Suprapubic skin (tissue), 4 donors: Measurements from ENCODE around the gene GGNBP2. TPM values are rescaled to one million over a fixed set of nuclear protein-coding genes. Genes with fewer than 3 reads are reported as not detected.
A peak's percentile ranks its signal among the peaks of the same experiment; 100 is the strongest.

Experiments
- DNase-seq, 2 donors: peaks; one replicate each; pipeline ENCODE4 v3.0.0-alpha.2; 2019; ENCODE audit warnings: low spot score in 2 of 2
- H3K27ac ChIP-seq: fragments of 200-600 bp; sonication (generic); one replicate; pipeline ENCODE4 v1.5.1; 2019
- H3K27me3 ChIP-seq: fragments of 200-600 bp; sonication (generic); one replicate; pipeline ENCODE4 v1.5.1; 2019
- H3K36me3 ChIP-seq: fragments of 200-600 bp; sonication (generic); one replicate; pipeline ENCODE4 v1.5.1; 2019
- H3K4me1 ChIP-seq: fragments of 200-600 bp; sonication (generic); one replicate; pipeline ENCODE4 v1.5.1; 2019
- H3K4me3 ChIP-seq: fragments of 200-600 bp; sonication (generic); one replicate; pipeline ENCODE4 v1.5.1; 2019; ENCODE audit warnings: mild to moderate bottlenecking
- H3K9me3 ChIP-seq: fragments of 200-600 bp; sonication (generic); one replicate; pipeline ENCODE4 v1.5.1; 2019
- CTCF ChIP-seq, 2 donors: fragments of 200-600 bp in 1 of 2; fragments of 450-650 bp in 1 of 2; sonication (generic) in 1 of 2; IDR thresholded peaks; one replicate each; pipeline ENCODE4 v1.5.1; 2016 to 2019; ENCODE audit warnings: antibody characterized with exemption in 2 of 2, mild to moderate bottlenecking in 1 of 2, moderate library complexity in 1 of 2
- EP300 ChIP-seq: sonication (generic); formaldehyde crosslinking; IDR thresholded peaks from one replicate; pipeline ENCODE4 v1.6.1; 2017; ENCODE audit warnings: antibody characterized with exemption
- POLR2A ChIP-seq, 2 donors: fragments of 450-650 bp; IDR thresholded peaks; one replicate each; pipeline ENCODE4 v1.6.1; 2017; ENCODE audit warnings: antibody characterized with exemption in 2 of 2, mild to moderate bottlenecking in 2 of 2, moderate library complexity in 2 of 2
- POLR2AphosphoS5 ChIP-seq, 3 donors: sonication (generic); formaldehyde crosslinking; IDR thresholded peaks; one replicate each; pipeline ENCODE4 v1.6.1; 2017; ENCODE audit warnings: antibody characterized with exemption in 3 of 3
- WGBS: methylation state at CpG from one replicate; pipeline ENCODE4 v1.1.5; 2018; 5-methylcytosine and 5-hydroxymethylcytosine counted together
- total RNA-seq, 4 donors: library from RNA; depleted of rRNA; stranded (reverse); fragments of >200 nt; gene quantifications; one replicate each; pipeline ENCODE4 v1.1.0, GENCODE V29; 2016

GGNBP2 gene
- total RNA-seq, 4 donors from 2014 or later, result 49.4 to 84.1 (median 57.1) TPM

DNA sequence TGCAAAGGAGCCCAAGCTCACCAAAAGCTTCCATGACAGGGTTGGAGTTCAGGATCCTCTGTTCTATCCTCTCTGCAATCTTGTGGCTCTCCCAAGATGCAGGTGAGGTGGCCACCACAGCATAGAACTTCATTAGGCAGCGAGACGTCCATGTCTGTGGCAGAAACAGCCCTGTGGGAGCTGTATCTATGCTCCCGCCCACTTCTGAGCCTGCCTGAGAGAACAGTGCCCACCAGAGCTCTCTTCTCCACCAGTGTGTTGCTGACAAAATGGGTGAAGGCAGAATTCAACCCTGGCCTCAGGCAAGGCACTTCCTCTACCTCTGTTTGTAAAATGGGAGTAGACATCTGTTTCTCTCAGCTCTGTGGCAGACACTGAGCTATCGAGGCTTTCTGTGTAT is 28.9 kb upstream of the GGNBP2 start:
- WGBS, result 98% methylated on average over 4 of the region's 4 CpGs
- H3K36me3 ChIP-seq, result peaks cover 58% of the 10 kb centered on the region
- H3K4me1 ChIP-seq, result no peaks in the 10 kb centered on the region
- H3K4me3 ChIP-seq, result no peak overlapping the region
- TF ChIP-seq EP300 (no peak), CTCF (IDR thresholded peaks at IDR 0.05) (no peak), POLR2AphosphoS5 (IDR thresholded peaks at IDR 0.05) (no peak), POLR2A (IDR thresholded peaks at IDR 0.05) (no peak)
- peak in 1 of 2 donors; percentile 33 for DNase-seq
- no peak overlapping the region for H3K27ac ChIP-seq
- no peaks in the 10 kb centered on the region for H3K9me3 ChIP-seq
- H3K27me3 ChIP-seq, result no peaks in the 10 kb centered on the region

- Histone ChIP-seq H3K27me3 (no peaks in the 10 kb centered on the region), H3K36me3 (peaks cover 53% of the 10 kb centered on the region), H3K4me1 (no peaks in the 10 kb centered on the region), H3K4me3 (no peak overlapping the region), H3K27ac (no peak overlapping the region), H3K9me3 (no peaks in the 10 kb centered on the region)
- WGBS, result 86% methylated on average over 2 of the region's 2 CpGs
- no peak for DNase-seq
- no peak for TF ChIP-seq EP300
- no peak for TF ChIP-seq POLR2A (IDR thresholded peaks at IDR 0.05)
- no peak for TF ChIP-seq POLR2AphosphoS5 (IDR thresholded peaks at IDR 0.05)
- TF ChIP-seq CTCF (IDR thresholded peaks at IDR 0.05), result no peak
Measured at GRCh38 chr17:36523113-36523512, 21.6 kb upstream of the GGNBP2 start.

DNA sequence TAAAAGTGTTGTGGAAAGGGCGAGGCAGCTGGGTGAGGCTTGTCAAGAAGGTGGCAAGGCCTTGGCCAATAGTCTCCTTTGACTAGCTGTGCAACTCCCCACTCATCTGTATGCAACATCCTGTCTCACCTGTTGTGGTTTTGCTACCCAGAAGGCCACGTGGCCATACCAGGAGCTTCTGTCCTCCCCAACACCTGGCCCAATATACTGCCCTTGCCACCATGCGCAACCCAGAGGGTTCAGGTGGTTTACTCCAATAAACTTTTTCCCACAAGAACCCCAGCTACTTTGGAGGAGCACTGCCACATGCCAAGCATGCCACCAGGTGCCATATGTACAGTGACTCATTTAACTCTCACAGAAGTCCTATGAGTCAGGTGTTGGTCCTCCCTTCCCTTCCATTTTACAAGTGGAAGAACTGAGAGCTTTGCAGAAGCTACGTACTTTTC is 20.3 kb upstream of the GGNBP2 start:
- peaks cover 65% of the 10 kb centered on the region for H3K36me3 ChIP-seq
- no peak overlapping the region for H3K27ac ChIP-seq
- DNase-seq, result peak in 1 of 2 donors; percentile 22
- 97% methylated on average over 4 of the region's 4 CpGs for WGBS
- H3K4me1 ChIP-seq, result no peaks in the 10 kb centered on the region
- H3K4me3 ChIP-seq, result no peak overlapping the region
- no peak for TF ChIP-seq POLR2AphosphoS5 (IDR thresholded peaks at IDR 0.05)
- no peak for TF ChIP-seq EP300
- no peak for TF ChIP-seq POLR2A (IDR thresholded peaks at IDR 0.05)
- no peaks in the 10 kb centered on the region for H3K9me3 ChIP-seq
- H3K27me3 ChIP-seq, result no peaks in the 10 kb centered on the region

DNA sequence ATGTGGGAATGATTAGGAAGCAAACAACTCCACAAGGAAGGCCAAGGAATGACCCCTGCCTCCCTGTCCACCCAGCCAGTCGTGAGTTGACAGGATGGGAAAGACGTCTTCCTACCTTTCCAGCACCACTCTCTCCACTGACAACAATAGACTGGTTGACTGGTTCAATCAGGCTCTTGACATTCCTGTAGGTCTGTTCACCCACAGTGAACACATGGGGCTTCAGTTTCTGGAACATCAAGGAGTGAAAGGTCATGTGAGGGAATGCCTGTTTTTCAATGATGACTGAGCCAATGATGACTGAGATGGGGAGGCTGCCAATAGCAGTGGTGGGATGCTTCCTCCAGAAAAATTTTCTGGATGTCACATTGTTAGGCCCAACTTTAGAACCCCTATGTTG is 19.6 kb upstream of the GGNBP2 start:
- no peaks in the 10 kb centered on the region for H3K9me3 ChIP-seq
- H3K27me3 ChIP-seq, result no peaks in the 10 kb centered on the region
- no peak overlapping the region for H3K4me3 ChIP-seq
- peaks cover 71% of the 10 kb centered on the region for H3K36me3 ChIP-seq
- DNase-seq, result peak in 1 of 2 donors; percentile 32
- no peak overlapping the region for H3K27ac ChIP-seq
- H3K4me1 ChIP-seq, result no peaks in the 10 kb centered on the region
- 86% methylated on average over 2 of the region's 2 CpGs for WGBS
- TF ChIP-seq EP300 (no peak), POLR2A (IDR thresholded peaks at IDR 0.05) (no peak), POLR2AphosphoS5 (IDR thresholded peaks at IDR 0.05) (no peak), CTCF (IDR thresholded peaks at IDR 0.05) (no peak)

DNA sequence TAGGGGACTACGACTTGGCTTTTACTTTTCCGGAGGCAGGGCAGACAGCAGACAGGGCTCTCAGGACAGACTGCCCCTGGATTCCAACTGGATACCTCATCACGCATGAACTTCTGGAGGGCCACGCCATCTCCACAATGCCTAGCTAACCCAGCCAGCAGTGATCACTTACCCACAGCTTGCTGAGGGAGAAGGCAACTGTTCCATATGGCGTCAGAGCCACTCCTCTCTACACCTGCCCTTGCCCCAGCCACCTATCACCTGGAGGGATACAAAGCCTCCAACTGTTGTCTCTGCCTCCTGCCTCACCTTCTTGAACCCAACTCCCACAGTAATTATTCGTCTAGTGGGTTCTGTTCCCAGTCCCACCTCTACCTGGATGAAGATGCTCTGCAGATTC is 18.8 kb upstream of the GGNBP2 start:
- TF ChIP-seq EP300 (no peak), POLR2AphosphoS5 (IDR thresholded peaks at IDR 0.05) (no peak), POLR2A (IDR thresholded peaks at IDR 0.05) (no peak), CTCF (IDR thresholded peaks at IDR 0.05) (no peak)
- Histone ChIP-seq H3K9me3 (no peaks in the 10 kb centered on the region), H3K27ac (no peak overlapping the region), H3K4me1 (no peaks in the 10 kb centered on the region), H3K27me3 (no peaks in the 10 kb centered on the region), H3K4me3 (no peak overlapping the region), H3K36me3 (peaks cover 72% of the 10 kb centered on the region)
- peak in 1 of 2 donors; percentile 30 for DNase-seq
- WGBS, result 92% methylated on average over 6 of the region's 6 CpGs
